Measurements from ENCODE around the gene SLC35A5.

Gene SLC35A5

GRCh38 chr3:112594856-112595255 lies 33.0 kb downstream of the SLC35A5 start:
- Mint-ChIP-seq H3K4me1 (ENCODE audit: low read depth) (peaks cover 4% of the 10 kb centered on the region), H3K36me3 (ENCODE audit: low read depth) (peaks cover 39% of the 10 kb centered on the region), H3K27me3 (no peaks in the 10 kb centered on the region), H3K4me3 (no peak overlapping the region), H3K27ac (no peak overlapping the region), H3K9me3 (no peaks in the 10 kb centered on the region)

DNA sequence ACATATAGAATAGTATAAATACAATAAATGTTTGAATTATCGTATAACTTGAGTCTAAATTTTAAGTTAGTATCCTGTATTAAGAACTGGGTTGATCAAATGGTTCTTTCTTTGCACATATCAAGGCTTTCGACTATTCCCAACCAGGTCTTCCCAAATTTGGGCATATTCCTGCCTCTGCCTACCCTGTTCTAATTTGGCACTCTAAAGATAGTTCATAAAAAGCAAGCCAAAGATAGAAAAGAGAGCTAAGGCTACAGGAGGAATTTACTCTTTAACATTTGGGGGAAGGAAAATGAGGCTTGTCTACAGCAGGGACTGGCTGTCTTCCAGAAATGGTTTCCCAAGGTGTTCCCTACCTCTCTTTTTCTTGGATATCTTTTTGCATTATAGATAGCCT lies 36.1 kb downstream of the SLC35A5 start:
- Mint-ChIP-seq H3K4me3 (no peak overlapping the region), H3K27me3 (no peaks in the 10 kb centered on the region), H3K9me3 (no peaks in the 10 kb centered on the region), H3K36me3 (ENCODE audit: low read depth) (peaks cover 15% of the 10 kb centered on the region), H3K27ac (no peak overlapping the region), H3K4me1 (ENCODE audit: low read depth) (peaks cover 13% of the 10 kb centered on the region)

DNA sequence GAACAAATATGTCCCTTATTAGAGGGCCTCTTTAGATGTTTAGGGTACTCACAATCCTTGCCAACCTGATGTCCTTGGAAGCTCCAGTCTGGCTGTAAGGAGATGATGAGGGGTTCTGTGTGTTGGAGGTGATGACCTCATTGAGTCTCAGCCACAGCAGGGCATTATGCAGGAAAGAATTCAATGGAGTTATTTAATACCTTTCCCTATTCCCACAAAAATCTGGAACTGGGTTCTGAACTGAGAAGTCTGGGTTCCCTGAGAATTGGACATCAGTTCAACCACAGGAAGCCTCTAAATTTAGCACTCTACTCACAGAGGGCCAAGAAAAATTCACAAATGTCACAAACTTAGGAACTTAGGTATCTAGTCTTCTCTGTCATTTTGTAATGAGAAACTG lies 36.9 kb downstream of the SLC35A5 start:
- peaks cover 11% of the 10 kb centered on the region for H3K4me1 Mint-ChIP-seq (ENCODE audit: low read depth)
- H3K27me3 Mint-ChIP-seq = no peaks in the 10 kb centered on the region
- peaks cover 12% of the 10 kb centered on the region for H3K36me3 Mint-ChIP-seq (ENCODE audit: low read depth)
- H3K4me3 Mint-ChIP-seq = no peak overlapping the region
- no peak overlapping the region for H3K27ac Mint-ChIP-seq
- H3K9me3 Mint-ChIP-seq = no peaks in the 10 kb centered on the region

DNA sequence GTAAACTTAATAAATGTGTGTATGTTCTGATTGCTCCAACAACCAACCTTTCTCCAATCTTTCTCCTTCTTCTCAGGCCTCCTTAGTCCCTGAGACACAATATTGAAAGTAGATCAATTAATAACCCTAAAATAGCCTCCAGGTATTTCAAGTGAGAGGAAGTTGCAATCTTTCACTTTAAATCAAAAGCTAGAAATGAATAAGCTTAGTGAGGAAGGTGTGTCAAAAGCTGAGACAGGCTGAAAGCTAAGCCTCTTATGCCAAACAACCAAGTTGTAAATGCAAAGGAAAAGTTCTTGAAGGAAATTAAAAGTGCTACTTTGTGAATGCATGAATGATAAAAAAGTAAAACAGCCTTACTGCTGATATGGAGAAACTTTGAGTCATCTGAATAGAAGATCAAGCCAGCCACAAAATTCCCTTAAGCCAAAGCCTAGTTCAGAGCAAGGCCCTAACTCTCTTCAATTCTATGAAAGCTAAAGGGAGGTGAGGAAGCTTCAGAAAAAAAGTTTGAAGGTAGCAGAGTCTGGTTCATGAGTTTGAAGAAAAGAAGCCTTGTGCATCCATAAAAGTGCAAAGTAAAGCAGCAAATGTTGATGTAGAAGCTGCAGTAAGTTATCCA lies 40.5 kb downstream of the SLC35A5 start:
- Mint-ChIP-seq H3K27ac (peak overlapping the region; percentile 18), H3K4me3 (no peak overlapping the region), H3K27me3 (peaks cover 5% of the 10 kb centered on the region), H3K9me3 (no peaks in the 10 kb centered on the region), H3K36me3 (ENCODE audit: low read depth) (peaks cover 4% of the 10 kb centered on the region), H3K4me1 (ENCODE audit: low read depth) (peaks cover 16% of the 10 kb centered on the region)

DNA sequence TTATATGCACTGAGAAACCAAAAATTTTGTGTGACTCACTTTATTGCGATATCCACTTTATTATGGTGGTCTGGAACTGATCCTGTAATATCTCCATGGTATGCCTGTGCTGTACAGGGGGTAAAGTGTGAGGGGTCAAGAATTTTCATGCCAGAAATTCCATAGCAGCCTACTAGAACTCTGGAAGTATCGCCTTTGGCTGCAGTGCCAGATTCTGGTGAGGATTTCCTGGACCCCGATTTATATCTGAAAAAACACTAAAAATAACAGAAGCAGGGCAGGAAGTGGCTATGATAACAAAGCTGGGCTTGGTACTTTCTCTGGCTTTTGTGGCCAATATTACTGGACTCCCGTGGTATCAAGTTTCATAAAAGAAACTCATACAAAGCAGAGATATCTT lies 42.7 kb downstream of the SLC35A5 start:
- H3K9me3 Mint-ChIP-seq = no peaks in the 10 kb centered on the region
- no peak overlapping the region for H3K27ac Mint-ChIP-seq
- peaks cover 11% of the 10 kb centered on the region for H3K27me3 Mint-ChIP-seq
- H3K4me1 Mint-ChIP-seq (ENCODE audit: low read depth) = peaks cover 16% of the 10 kb centered on the region
- no peaks in the 10 kb centered on the region for H3K36me3 Mint-ChIP-seq (ENCODE audit: low read depth)
- H3K4me3 Mint-ChIP-seq = no peak overlapping the region

- no peaks in the 10 kb centered on the region for H3K9me3 Mint-ChIP-seq
Observed at GRCh38 chr3:112605285-112605684, 43.4 kb downstream of the SLC35A5 start.

DNA sequence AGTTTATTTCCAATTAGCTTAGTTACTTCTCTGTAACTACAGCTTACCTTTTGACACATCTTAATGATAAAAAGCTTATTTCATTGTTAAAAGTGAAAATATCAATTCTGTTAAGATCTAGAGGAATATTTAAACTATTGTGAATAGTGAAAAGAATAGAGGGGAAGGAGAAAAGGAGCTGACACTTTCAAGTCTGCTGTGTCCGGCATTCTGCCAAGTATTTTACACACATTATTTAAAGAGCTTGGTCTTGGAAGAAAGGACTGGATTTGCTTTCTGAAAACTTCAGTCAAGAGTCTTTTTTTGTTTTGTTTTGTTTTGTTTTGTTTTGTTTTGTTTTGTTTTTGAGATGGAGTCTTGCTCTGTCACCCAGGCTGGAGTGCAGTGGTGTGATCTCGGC lies 44.3 kb downstream of the SLC35A5 start:
- Mint-ChIP-seq H3K27ac (no peak overlapping the region), H3K4me3 (no peak overlapping the region), H3K27me3 (peaks cover 11% of the 10 kb centered on the region), H3K4me1 (ENCODE audit: low read depth) (peaks cover 16% of the 10 kb centered on the region), H3K36me3 (ENCODE audit: low read depth) (no peaks in the 10 kb centered on the region), H3K9me3 (no peaks in the 10 kb centered on the region)

More at GRCh38 chr3:112605285-112605684, 43.4 kb downstream of the SLC35A5 start:
- H3K4me1 Mint-ChIP-seq (ENCODE audit: low read depth) = peaks cover 16% of the 10 kb centered on the region
- no peak overlapping the region for H3K4me3 Mint-ChIP-seq
- H3K27ac Mint-ChIP-seq = no peak overlapping the region
- H3K27me3 Mint-ChIP-seq = peaks cover 11% of the 10 kb centered on the region
- H3K36me3 Mint-ChIP-seq (ENCODE audit: low read depth) = no peaks in the 10 kb centered on the region

GRCh38 chr3:112607863-112608262 lies 46.0 kb downstream of the SLC35A5 start:
- Mint-ChIP-seq H3K27me3 (peaks cover 11% of the 10 kb centered on the region), H3K36me3 (ENCODE audit: low read depth) (no peaks in the 10 kb centered on the region), H3K9me3 (no peaks in the 10 kb centered on the region), H3K4me1 (ENCODE audit: low read depth) (peaks cover 6% of the 10 kb centered on the region), H3K4me3 (no peak overlapping the region), H3K27ac (no peak overlapping the region)

DNA sequence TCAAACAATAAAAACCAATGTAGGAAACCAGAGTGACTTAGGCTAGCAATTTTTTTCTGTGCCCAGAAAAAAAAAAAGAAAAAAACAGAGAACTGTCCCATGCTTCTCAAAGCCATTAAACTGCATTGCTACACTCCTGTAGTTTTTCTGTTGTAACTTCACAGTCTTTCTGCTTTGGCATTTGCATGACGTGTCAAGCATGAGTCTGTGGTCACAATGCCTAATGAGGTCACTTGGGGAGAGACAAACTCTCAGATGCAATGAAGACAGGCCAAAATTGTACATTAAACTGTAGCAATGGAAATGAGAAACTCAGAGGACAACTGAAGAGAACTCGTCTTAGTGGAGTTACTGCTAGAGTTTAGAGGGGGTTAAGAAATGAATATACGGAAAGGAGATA lies 48.3 kb downstream of the SLC35A5 start:
- Mint-ChIP-seq H3K4me3 (no peak overlapping the region), H3K27me3 (peaks cover 11% of the 10 kb centered on the region), H3K36me3 (ENCODE audit: low read depth) (no peaks in the 10 kb centered on the region), H3K9me3 (no peaks in the 10 kb centered on the region), H3K27ac (no peak overlapping the region), H3K4me1 (ENCODE audit: low read depth) (no peaks in the 10 kb centered on the region)

GRCh38 chr3:112611752-112612515 lies 50.1 kb downstream of the SLC35A5 start:
- no peak overlapping the region for H3K4me3 Mint-ChIP-seq
- H3K9me3 Mint-ChIP-seq = no peaks in the 10 kb centered on the region
- H3K4me1 Mint-ChIP-seq (ENCODE audit: low read depth) = no peaks in the 10 kb centered on the region
- no peaks in the 10 kb centered on the region for H3K36me3 Mint-ChIP-seq (ENCODE audit: low read depth)
- peaks cover 10% of the 10 kb centered on the region for H3K27me3 Mint-ChIP-seq
- no peak overlapping the region for H3K27ac Mint-ChIP-seq

DNA sequence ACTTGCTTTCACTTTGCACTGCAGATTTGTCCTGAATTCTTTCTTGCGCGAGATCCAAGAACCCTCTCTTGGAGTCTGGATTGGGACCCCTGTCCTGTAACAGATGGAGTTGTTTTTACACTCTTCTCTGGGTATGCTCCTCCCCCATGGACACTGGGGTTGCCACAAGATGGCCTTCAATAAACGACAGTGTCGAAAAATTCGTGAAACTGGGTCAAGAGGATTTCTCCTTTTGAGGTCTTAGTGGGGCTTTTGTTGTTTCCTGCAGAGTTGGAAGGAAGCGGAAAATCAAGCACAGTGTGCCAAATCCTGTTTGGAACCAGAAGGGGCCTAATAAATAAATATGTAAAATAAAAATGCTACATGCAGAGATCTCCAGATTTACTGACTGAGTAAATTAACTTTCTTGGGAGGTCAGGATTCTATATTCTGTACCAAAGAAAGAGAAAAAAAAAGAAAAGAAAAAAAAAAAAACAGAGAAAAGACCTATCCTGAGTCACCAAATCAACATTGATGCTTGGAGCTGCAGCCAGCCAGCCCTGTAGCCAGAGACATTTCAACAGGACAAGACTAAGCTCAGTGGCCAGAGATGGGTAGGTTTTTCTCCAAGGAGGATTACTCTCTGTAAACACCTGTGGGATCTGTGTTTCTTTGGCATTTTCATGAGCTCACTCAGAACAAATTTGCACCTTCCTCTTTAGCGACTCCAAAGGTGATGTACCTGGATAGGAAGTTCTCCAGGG lies 54.3 kb downstream of the SLC35A5 start:
- H3K36me3 Mint-ChIP-seq (ENCODE audit: low read depth) = no peaks in the 10 kb centered on the region

GRCh38 chr3:112617285-112617684 lies 55.4 kb downstream of the SLC35A5 start:
- no peaks in the 10 kb centered on the region for H3K9me3 Mint-ChIP-seq
- no peak overlapping the region for H3K4me3 Mint-ChIP-seq
- H3K27me3 Mint-ChIP-seq = no peaks in the 10 kb centered on the region
- no peaks in the 10 kb centered on the region for H3K4me1 Mint-ChIP-seq (ENCODE audit: low read depth)
- no peaks in the 10 kb centered on the region for H3K36me3 Mint-ChIP-seq (ENCODE audit: low read depth)
- no peak overlapping the region for H3K27ac Mint-ChIP-seq

More for the DNA sequence above, 54.3 kb downstream of the SLC35A5 start:
- no peak overlapping the region for H3K27ac Mint-ChIP-seq
- no peaks in the 10 kb centered on the region for H3K27me3 Mint-ChIP-seq
- no peak overlapping the region for H3K4me3 Mint-ChIP-seq
- H3K4me1 Mint-ChIP-seq (ENCODE audit: low read depth) = no peaks in the 10 kb centered on the region
- no peaks in the 10 kb centered on the region for H3K9me3 Mint-ChIP-seq

DNA sequence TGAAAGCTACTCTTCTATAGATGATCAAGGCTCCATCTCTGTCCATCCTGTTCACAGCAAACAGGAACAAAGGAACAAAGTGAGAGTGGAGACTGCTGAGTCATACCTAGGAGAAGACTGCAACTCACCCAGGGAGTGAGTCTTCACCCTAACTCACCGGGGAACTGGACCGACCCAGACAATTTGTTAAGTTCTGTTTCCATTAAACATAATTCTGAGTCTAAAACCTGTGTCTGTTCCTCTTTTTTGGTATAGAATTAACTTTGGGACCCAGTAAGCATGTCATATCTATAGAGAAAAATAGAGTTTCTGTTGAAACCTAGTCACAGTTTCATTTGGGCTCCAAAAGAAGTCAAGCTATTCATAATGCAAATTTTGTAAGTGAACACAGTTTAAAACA lies 57.5 kb downstream of the SLC35A5 start:
- peaks cover 8% of the 10 kb centered on the region for H3K27me3 Mint-ChIP-seq
- H3K9me3 Mint-ChIP-seq = no peaks in the 10 kb centered on the region
- no peaks in the 10 kb centered on the region for H3K4me1 Mint-ChIP-seq (ENCODE audit: low read depth)
- no peaks in the 10 kb centered on the region for H3K36me3 Mint-ChIP-seq (ENCODE audit: low read depth)
- no peak overlapping the region for H3K4me3 Mint-ChIP-seq
- H3K27ac Mint-ChIP-seq = no peak overlapping the region

DNA sequence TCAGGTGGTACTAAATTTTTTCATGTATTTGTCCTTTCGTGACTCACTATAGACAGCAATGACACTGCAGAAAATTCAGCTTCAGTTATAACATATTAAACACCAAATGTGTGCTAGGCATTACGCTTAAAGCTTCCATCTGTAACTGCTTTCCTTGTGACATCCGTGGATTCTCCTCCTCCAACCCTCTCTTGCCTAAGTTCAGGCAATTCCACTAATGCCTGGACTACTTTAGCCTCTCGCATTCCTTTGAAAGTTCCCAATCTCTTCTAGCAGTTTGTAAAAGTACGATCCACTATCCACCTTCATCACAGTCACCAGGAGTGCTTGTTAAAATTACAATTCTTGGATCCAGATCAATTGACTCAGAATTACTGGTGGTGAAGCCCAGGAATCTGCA lies 61.4 kb downstream of the SLC35A5 start:
- H3K36me3 Mint-ChIP-seq (ENCODE audit: low read depth) = no peaks in the 10 kb centered on the region
- H3K4me3 Mint-ChIP-seq = no peak overlapping the region
- H3K4me1 Mint-ChIP-seq (ENCODE audit: low read depth) = no peaks in the 10 kb centered on the region
- no peak overlapping the region for H3K27ac Mint-ChIP-seq
- H3K9me3 Mint-ChIP-seq = no peaks in the 10 kb centered on the region
- peaks cover 8% of the 10 kb centered on the region for H3K27me3 Mint-ChIP-seq

DNA sequence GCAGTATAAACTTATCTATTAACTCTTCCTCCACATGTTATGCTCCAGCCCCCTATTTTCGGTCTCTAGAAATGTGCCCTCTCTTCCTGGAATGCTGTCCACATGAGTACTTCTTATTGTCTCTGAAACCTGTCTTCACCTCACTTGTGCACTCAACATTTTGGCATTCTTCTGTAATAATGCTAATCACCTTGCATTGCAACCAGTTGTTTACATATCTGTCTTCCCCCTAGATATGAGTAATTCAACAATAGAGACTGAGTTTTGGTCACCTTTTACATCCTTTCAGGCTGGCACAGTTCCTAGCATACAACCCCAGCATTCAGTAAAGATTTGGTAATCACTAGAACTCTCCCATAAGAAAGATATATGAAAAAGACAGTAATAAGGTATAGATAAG lies 61.9 kb downstream of the SLC35A5 start:
- Mint-ChIP-seq H3K36me3 (ENCODE audit: low read depth) (no peaks in the 10 kb centered on the region), H3K27ac (no peak overlapping the region), H3K4me1 (ENCODE audit: low read depth) (no peaks in the 10 kb centered on the region), H3K27me3 (peaks cover 8% of the 10 kb centered on the region), H3K9me3 (no peaks in the 10 kb centered on the region), H3K4me3 (no peak overlapping the region)
